Activated T-helper 17 cell treated with anti-CD3 and anti-CD28 coated beads, Interleukin-2, amount 50 U/mL, for 72 hours (primary cell): ENCODE data around the gene DCPS. TPM values are rescaled to one million over a fixed set of nuclear protein-coding genes. Genes with fewer than 3 reads are reported as not detected.
A peak's percentile ranks its signal among the peaks of the same experiment; 100 is the strongest.
"Not testable (repeated sequence)": the region's sequence is repeated elsewhere in the genome, so short reads cannot be mapped to it uniquely, and the experiment has no call there.

ENCODE experiments used
- ATAC-seq: fragments of 150-1000 bp; cut with Tn5 transposase; replicated peaks from 2 replicates; pipeline ENCODE4 v1.10.0; 2021; ENCODE audit warnings: mild to moderate bottlenecking, moderate library complexity
- H3K27ac Mint-ChIP-seq: one replicate; pipeline ENCODE4 v1.8.0; 2022; ENCODE audit warnings: mixed read lengths
- H3K27me3 Mint-ChIP-seq: one replicate; pipeline ENCODE4 v1.8.0; 2022; ENCODE audit warnings: mixed read lengths
- H3K36me3 Mint-ChIP-seq: one replicate; pipeline ENCODE4 v1.8.0; 2022; ENCODE audit warnings: low read depth, mild to moderate bottlenecking, mixed read lengths
- H3K4me1 Mint-ChIP-seq: one replicate; pipeline ENCODE4 v1.8.0; 2022; ENCODE audit warnings: mixed read lengths
- H3K4me3 Mint-ChIP-seq: one replicate; pipeline ENCODE4 v1.8.0; 2022; ENCODE audit warnings: mild to moderate bottlenecking, mixed read lengths
- H3K9me3 Mint-ChIP-seq: one replicate; pipeline ENCODE4 v1.8.0; 2022; ENCODE audit warnings: mixed read lengths
- total RNA-seq, 2 donors: library from RNA; stranded (reverse); gene quantifications; one replicate each; pipeline ENCODE4 v1.2.3, GENCODE V29; 2022

The DCPS gene
- total RNA-seq, 2 donors from 2014 or later: 28.1 to 47.5 TPM

- H3K36me3 Mint-ChIP-seq: peaks cover 80% of the 10 kb centered on the region
- no peak overlapping the region for H3K4me3 Mint-ChIP-seq
- H3K4me1 Mint-ChIP-seq: peaks cover 29% of the 10 kb centered on the region
- no peak overlapping the region for H3K27ac Mint-ChIP-seq
- H3K9me3 Mint-ChIP-seq: no peaks in the 10 kb centered on the region
- H3K27me3 Mint-ChIP-seq: no peaks in the 10 kb centered on the region
- ATAC-seq: no peak
Measured at GRCh38 chr11:126308271-126308671, 4.4 kb downstream of the DCPS start.

- peaks cover 29% of the 10 kb centered on the region for H3K4me1 Mint-ChIP-seq
Measured at GRCh38 chr11:126308771-126309170, 4.9 kb downstream of the DCPS start.

GRCh38 chr11:126310200-126310991 lies 6.5 kb downstream of the DCPS start:
- Mint-ChIP-seq H3K36me3 (peaks cover 80% of the 10 kb centered on the region), H3K27me3 (no peaks in the 10 kb centered on the region), H3K4me1 (peaks cover 24% of the 10 kb centered on the region), H3K9me3 (no peaks in the 10 kb centered on the region), H3K4me3 (no peak overlapping the region), H3K27ac (peak overlapping the region; percentile 13)
- peak; percentile 68 for ATAC-seq

More at GRCh38 chr11:126308771-126309170, 4.9 kb downstream of the DCPS start:
- peaks cover 80% of the 10 kb centered on the region for H3K36me3 Mint-ChIP-seq
- H3K27ac Mint-ChIP-seq, H3K9me3 Mint-ChIP-seq, ATAC-seq, H3K4me3 Mint-ChIP-seq, H3K27me3 Mint-ChIP-seq: not testable (repeated sequence)

- ATAC-seq: no peak
- Mint-ChIP-seq H3K36me3 (peaks cover 80% of the 10 kb centered on the region), H3K4me3 (no peak overlapping the region), H3K27ac (no peak overlapping the region), H3K27me3 (no peaks in the 10 kb centered on the region), H3K4me1 (peaks cover 19% of the 10 kb centered on the region), H3K9me3 (no peaks in the 10 kb centered on the region)
Measured at GRCh38 chr11:126310992-126311310, 7.1 kb downstream of the DCPS start.

GRCh38 chr11:126311401-126312291 lies 7.8 kb downstream of the DCPS start:
- H3K27me3 Mint-ChIP-seq: no peaks in the 10 kb centered on the region
- peaks cover 83% of the 10 kb centered on the region for H3K36me3 Mint-ChIP-seq
- H3K4me1 Mint-ChIP-seq: peaks cover 24% of the 10 kb centered on the region
- no peak overlapping the region for H3K27ac Mint-ChIP-seq
- ATAC-seq: no peak
- H3K4me3 Mint-ChIP-seq: no peak overlapping the region
- no peaks in the 10 kb centered on the region for H3K9me3 Mint-ChIP-seq

- no peaks in the 10 kb centered on the region for H3K9me3 Mint-ChIP-seq
- H3K27ac Mint-ChIP-seq: peak overlapping the region; percentile 20
- no peak overlapping the region for H3K4me3 Mint-ChIP-seq
- no peaks in the 10 kb centered on the region for H3K27me3 Mint-ChIP-seq
- ATAC-seq: no peak
- peaks cover 30% of the 10 kb centered on the region for H3K4me1 Mint-ChIP-seq
- H3K36me3 Mint-ChIP-seq: peaks cover 81% of the 10 kb centered on the region
Measured at GRCh38 chr11:126312961-126313360, 9.1 kb downstream of the DCPS start.

- no peak overlapping the region for H3K4me3 Mint-ChIP-seq
- no peak for ATAC-seq
- peaks cover 74% of the 10 kb centered on the region for H3K36me3 Mint-ChIP-seq
- no peak overlapping the region for H3K27ac Mint-ChIP-seq
- H3K9me3 Mint-ChIP-seq: no peaks in the 10 kb centered on the region
- no peaks in the 10 kb centered on the region for H3K27me3 Mint-ChIP-seq
- peaks cover 38% of the 10 kb centered on the region for H3K4me1 Mint-ChIP-seq
Measured at GRCh38 chr11:126313826-126314225, 10.0 kb downstream of the DCPS start.

GRCh38 chr11:126317432-126317755 lies 13.5 kb downstream of the DCPS start:
- Mint-ChIP-seq H3K27ac (peak overlapping the region; percentile 93), H3K4me3 (peak overlapping the region; percentile 82), H3K36me3 (peaks cover 63% of the 10 kb centered on the region), H3K9me3 (no peaks in the 10 kb centered on the region), H3K4me1 (peaks cover 37% of the 10 kb centered on the region), H3K27me3 (no peaks in the 10 kb centered on the region)
- no peak for ATAC-seq

GRCh38 chr11:126317756-126318573 lies 14.1 kb downstream of the DCPS start:
- Mint-ChIP-seq H3K9me3 (no peaks in the 10 kb centered on the region), H3K36me3 (peaks cover 63% of the 10 kb centered on the region), H3K27ac (peak overlapping the region; percentile 93), H3K4me1 (peaks cover 37% of the 10 kb centered on the region), H3K27me3 (no peaks in the 10 kb centered on the region), H3K4me3 (peak overlapping the region; percentile 82)
- peak; percentile 68 for ATAC-seq

GRCh38 chr11:126318574-126319373 lies 14.9 kb downstream of the DCPS start:
- Mint-ChIP-seq H3K27me3 (no peaks in the 10 kb centered on the region), H3K4me3 (peak overlapping the region; percentile 82), H3K27ac (peak overlapping the region; percentile 93), H3K9me3 (no peaks in the 10 kb centered on the region), H3K36me3 (peaks cover 58% of the 10 kb centered on the region), H3K4me1 (peaks cover 37% of the 10 kb centered on the region)
- peak; percentile 92 for ATAC-seq

GRCh38 chr11:126319374-126319740 lies 15.5 kb downstream of the DCPS start:
- Mint-ChIP-seq H3K27ac (peak overlapping the region; percentile 75), H3K27me3 (no peaks in the 10 kb centered on the region), H3K9me3 (no peaks in the 10 kb centered on the region), H3K4me1 (peaks cover 37% of the 10 kb centered on the region), H3K4me3 (peak overlapping the region; percentile 82), H3K36me3 (peaks cover 54% of the 10 kb centered on the region)
- no peak for ATAC-seq

GRCh38 chr11:126322996-126323395 lies 19.1 kb downstream of the DCPS start:
- H3K4me1 Mint-ChIP-seq: peaks cover 25% of the 10 kb centered on the region

GRCh38 chr11:126327281-126328000 lies 23.6 kb downstream of the DCPS start:
- Mint-ChIP-seq H3K9me3 (no peaks in the 10 kb centered on the region), H3K27ac (peak overlapping the region; percentile 73), H3K27me3 (no peaks in the 10 kb centered on the region), H3K36me3 (peaks cover 43% of the 10 kb centered on the region), H3K4me3 (no peak overlapping the region), H3K4me1 (peaks cover 17% of the 10 kb centered on the region)
- no peak for ATAC-seq

More at GRCh38 chr11:126322996-126323395, 19.1 kb downstream of the DCPS start:
- H3K9me3 Mint-ChIP-seq: no peaks in the 10 kb centered on the region
- H3K27me3 Mint-ChIP-seq: no peaks in the 10 kb centered on the region
- no peak overlapping the region for H3K4me3 Mint-ChIP-seq
- no peak for ATAC-seq
- H3K36me3 Mint-ChIP-seq: peaks cover 45% of the 10 kb centered on the region
- no peak overlapping the region for H3K27ac Mint-ChIP-seq
